Activated gamma-delta T cell treated with Interleukin-2 at 50 U/mL for 16 hours (primary cell): ENCODE measurements around the gene ZFP69B.

Source experiments
- DNase-seq: peaks from one replicate; pipeline ENCODE4 v3.0.0-alpha.2; 2020

Gene ZFP69B

GRCh38 chr1:40449684-40450494 lies at the start of gene ZFP69B:
Gene ZFP69B, plus strand, starts transcription at chr1:40450476. Its CDS starts 486 bp downstream, at chr1:40450962.
- peak; percentile 84 for DNase-seq

- DNase-seq, result no peak
Observed at GRCh38 chr1:40401473-40402201, 48.6 kb upstream of the ZFP69B start.

- peak; percentile 42 for DNase-seq
Observed at GRCh38 chr1:40404670-40405462, 45.4 kb upstream of the ZFP69B start.

- no peak for DNase-seq
Observed at GRCh38 chr1:40405812-40406211, 44.5 kb upstream of the ZFP69B start.

GRCh38 chr1:40407453-40407852 lies 42.8 kb upstream of the ZFP69B start:
- DNase-seq, result no peak

- DNase-seq, result no peak
Observed at GRCh38 chr1:40409467-40409866, 40.8 kb upstream of the ZFP69B start.

- DNase-seq, result no peak
Observed at GRCh38 chr1:40411294-40411693, 39.0 kb upstream of the ZFP69B start.

GRCh38 chr1:40411843-40412242 lies 38.4 kb upstream of the ZFP69B start:
- DNase-seq, result no peak

GRCh38 chr1:40413527-40414252 lies 36.6 kb upstream of the ZFP69B start:
- no peak for DNase-seq

- no peak for DNase-seq
Observed at GRCh38 chr1:40414331-40414730, 35.9 kb upstream of the ZFP69B start.

- no peak for DNase-seq
Observed at GRCh38 chr1:40416709-40417108, 33.6 kb upstream of the ZFP69B start.

GRCh38 chr1:40421431-40422384 lies 28.6 kb upstream of the ZFP69B start:
- DNase-seq, result no peak

GRCh38 chr1:40422630-40423263 lies 27.5 kb upstream of the ZFP69B start:
- no peak for DNase-seq

GRCh38 chr1:40423264-40423642 lies 27.0 kb upstream of the ZFP69B start:
- DNase-seq, result no peak

GRCh38 chr1:40423951-40424618 lies 26.2 kb upstream of the ZFP69B start:
- DNase-seq, result no peak

GRCh38 chr1:40425198-40425597 lies 25.1 kb upstream of the ZFP69B start:
- no peak for DNase-seq

- no peak for DNase-seq
Observed at GRCh38 chr1:40431385-40431784, 18.9 kb upstream of the ZFP69B start.

GRCh38 chr1:40432644-40433390 lies 17.5 kb upstream of the ZFP69B start:
- no peak for DNase-seq

GRCh38 chr1:40435471-40435870 lies 14.8 kb upstream of the ZFP69B start:
- DNase-seq, result no peak

- no peak for DNase-seq
Observed at GRCh38 chr1:40435876-40436275, 14.4 kb upstream of the ZFP69B start.
